OCI-LY3 (cell line): ENCODE results near the gene WAC.

Experiments used
- H2AFZ ChIP-seq: fragments of 200-600, 300-600 bp; shearing (Covaris generic); 2 replicates; pipeline ENCODE4 v1.6.0; 2014; ENCODE audit warnings: antibody characterized with exemption, low read depth, low read length
- H3K27ac ChIP-seq: fragments of 200-600, 300-600 bp; sonication (generic); 2 replicates; pipeline ENCODE4 v1.5.1; 2014; ENCODE audit warnings: mild to moderate bottlenecking, low read length, moderate library complexity, mixed read lengths
- H3K27me3 ChIP-seq: fragments of 200-600, 300-600 bp; sonication (generic); 2 replicates; pipeline ENCODE4 v1.6.1; 2014; ENCODE audit warnings: low read depth, low read length, mixed read lengths
- H3K36me3 ChIP-seq: fragments of 200-600, 300-600 bp; sonication (generic); replicated peaks from 2 replicates; pipeline ENCODE3; 2014; ENCODE audit warnings: low read depth, low read length, mixed read lengths
- H3K4me1 ChIP-seq: fragments of 300-600, 200-600 bp; sonication (generic); 2 replicates; pipeline ENCODE4 v1.6.1; 2014; ENCODE audit warnings: low read length, mixed read lengths
- H3K4me2 ChIP-seq: fragments of 200-600, 300-600 bp; sonication (generic); 2 replicates; pipeline ENCODE4 v1.6.1; 2014; ENCODE audit warnings: low read length, mixed read lengths
- H3K4me3 ChIP-seq: fragments of 300-600, 200-600 bp; sonication (generic); 2 replicates; pipeline ENCODE4 v1.5.1; 2014; ENCODE audit warnings: antibody characterized with exemption, mild to moderate bottlenecking, low read length, moderate library complexity
- H3K79me2 ChIP-seq: fragments of 300-600, 200-600 bp; shearing (Covaris generic); 2 replicates; pipeline ENCODE4 v1.6.1; 2014; ENCODE audit warnings: mild to moderate bottlenecking, low read length, mixed read lengths
- H3K9ac ChIP-seq: fragments of 300-600, 200-600 bp; shearing (Covaris generic); 2 replicates; pipeline ENCODE4 v1.6.0; 2014; ENCODE audit warnings: mild to moderate bottlenecking, low read length, moderate library complexity
- H3K9me3 ChIP-seq: fragments of 200-600, 300-600 bp; shearing (Covaris generic); 2 replicates; pipeline ENCODE4 v1.6.1; 2014; ENCODE audit warnings: low read length, mixed read lengths; ENCODE audit not compliant: insufficient read depth
- H4K20me1 ChIP-seq: fragments of 200-600, 300-600 bp; sonication (generic); 2 replicates; pipeline ENCODE4 v1.6.1; 2016; ENCODE audit warnings: low read length, mixed read lengths; ENCODE audit not compliant: insufficient read depth
- CTCF ChIP-seq: fragments of 200-600, 300-600 bp; sonication (generic); IDR thresholded peaks from 2 replicates; pipeline ENCODE4 v1.5.1; 2014; ENCODE audit warnings: antibody characterized with exemption, low read length, low read depth
- EZH2phosphoT487 ChIP-seq: fragments of 200-600 bp; shearing (Covaris generic); IDR thresholded peaks from 2 replicates; pipeline ENCODE4 v1.6.1; 2018; ENCODE audit warnings: antibody characterized with exemption, mixed run types, low read depth

The WAC gene

GRCh38 chr10:28595613-28596012, 62.7 kb downstream of the WAC start:
- Histone ChIP-seq H3K27ac (no peak overlapping the region), H3K36me3 (peaks cover 40% of the 10 kb centered on the region), H3K9me3 (no peaks in the 10 kb centered on the region), H3K4me2 (no peak overlapping the region), H3K9ac (no peak overlapping the region), H3K79me2 (peaks cover 98% of the 10 kb centered on the region), H4K20me1 (peaks cover 56% of the 10 kb centered on the region), H2AFZ (no peak overlapping the region), H3K4me3 (no peak overlapping the region), H3K27me3 (no peaks in the 10 kb centered on the region), H3K4me1 (no peaks in the 10 kb centered on the region)
- TF ChIP-seq EZH2phosphoT487 (no peak), CTCF (no peak)

DNA sequence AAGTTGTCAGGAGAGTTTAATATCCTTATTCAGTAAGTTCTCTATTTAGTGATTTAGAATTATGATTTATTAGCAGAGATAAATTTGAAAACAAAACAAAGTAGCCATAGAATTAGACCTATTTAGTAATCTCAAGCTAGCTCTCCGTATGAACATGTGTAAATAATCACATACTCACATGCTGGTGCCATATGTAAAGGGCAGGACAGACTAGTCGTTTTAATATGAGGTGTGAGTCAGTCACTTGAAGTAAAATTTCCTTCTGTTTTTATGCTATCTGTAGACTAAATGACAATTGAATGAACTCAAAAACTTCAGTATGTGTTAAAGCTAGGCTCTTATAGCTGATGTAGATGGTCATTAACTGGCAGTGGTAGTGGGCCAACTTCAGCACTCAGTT, 67.1 kb downstream of the WAC start:
- TF ChIP-seq CTCF (no peak), EZH2phosphoT487 (no peak)
- no peak overlapping the region for H3K9ac ChIP-seq
- H3K27me3 ChIP-seq: no peaks in the 10 kb centered on the region
- peaks cover 95% of the 10 kb centered on the region for H3K79me2 ChIP-seq
- no peak overlapping the region for H3K27ac ChIP-seq
- H3K4me1 ChIP-seq: no peaks in the 10 kb centered on the region
- H3K4me2 ChIP-seq: no peak overlapping the region
- H3K9me3 ChIP-seq: no peaks in the 10 kb centered on the region
- H2AFZ ChIP-seq: no peak overlapping the region
- peaks cover 37% of the 10 kb centered on the region for H3K36me3 ChIP-seq
- H4K20me1 ChIP-seq: peaks cover 61% of the 10 kb centered on the region
- no peak overlapping the region for H3K4me3 ChIP-seq

- Histone ChIP-seq H3K27me3 (no peaks in the 10 kb centered on the region), H3K4me3 (no peak overlapping the region), H3K27ac (no peak overlapping the region), H4K20me1 (peaks cover 61% of the 10 kb centered on the region), H3K4me2 (no peak overlapping the region), H3K9me3 (no peaks in the 10 kb centered on the region), H3K4me1 (peaks cover under 1% of the 10 kb centered on the region; the same call in 1 of the 2 replicates), H3K36me3 (peaks cover 30% of the 10 kb centered on the region), H3K9ac (no peak overlapping the region), H3K79me2 (peaks cover 94% of the 10 kb centered on the region), H2AFZ (no peak overlapping the region)
- TF ChIP-seq CTCF (no peak), EZH2phosphoT487 (no peak)
These were observed 68.1 kb downstream of the WAC start for GRCh38 chr10:28601012-28601411.

- peaks cover 29% of the 10 kb centered on the region for H3K36me3 ChIP-seq
These were observed 71.9 kb downstream of the WAC start for GRCh38 chr10:28604567-28605536.

More at GRCh38 chr10:28604567-28605536, 71.9 kb downstream of the WAC start:
- peaks cover 75% of the 10 kb centered on the region for H3K79me2 ChIP-seq
- H3K4me3 ChIP-seq: no peak overlapping the region
- H3K27ac ChIP-seq: no peak overlapping the region
- H3K9ac ChIP-seq: no peak overlapping the region
- H2AFZ ChIP-seq: no peak overlapping the region
- H3K9me3 ChIP-seq: no peaks in the 10 kb centered on the region
- H4K20me1 ChIP-seq: peaks cover 47% of the 10 kb centered on the region
- no peaks in the 10 kb centered on the region for H3K27me3 ChIP-seq
- H3K4me2 ChIP-seq: no peak overlapping the region
- TF ChIP-seq CTCF (no peak), EZH2phosphoT487 (no peak)
- peaks cover 9% of the 10 kb centered on the region for H3K4me1 ChIP-seq
